Esophagus muscularis mucosa (tissue), 3 donors: ENCODE measurements around the gene TTBK2.

ENCODE experiments used
- CTCF ChIP-seq, 3 experiments: fragments of 200-600 bp in 2 of 3; fragments of 450-650 bp in 1 of 3; sonication (generic) in 2 of 3; IDR thresholded peaks; one replicate each; pipeline ENCODE4 v1.5.1; 2017 to 2019; ENCODE audit warnings: antibody characterized with exemption in 3 of 3, mild to moderate bottlenecking in 2 of 3, moderate library complexity in 1 of 3
- POLR2A ChIP-seq: fragments of 450-650 bp; IDR thresholded peaks from one replicate; pipeline ENCODE4 v1.6.1; 2017; ENCODE audit warnings: antibody characterized with exemption, moderate library complexity, mild to moderate bottlenecking, low read depth

- TF ChIP-seq CTCF (IDR thresholded peaks at IDR 0.05) (no peak), POLR2A (no peak)
Measured at GRCh38 chr15:42719043-42719442, 201.5 kb downstream of the TTBK2 start.
